Measurements from ENCODE around the gene ZDHHC5. TPM values are rescaled to one million over a fixed set of nuclear protein-coding genes. Genes with fewer than 3 reads are reported as not detected.

Gene ZDHHC5
- polyA plus RNA-seq, 2 of the 4 experiments (the other 2 are of a cell fraction): 44.1 to 63.8 TPM

DNA sequence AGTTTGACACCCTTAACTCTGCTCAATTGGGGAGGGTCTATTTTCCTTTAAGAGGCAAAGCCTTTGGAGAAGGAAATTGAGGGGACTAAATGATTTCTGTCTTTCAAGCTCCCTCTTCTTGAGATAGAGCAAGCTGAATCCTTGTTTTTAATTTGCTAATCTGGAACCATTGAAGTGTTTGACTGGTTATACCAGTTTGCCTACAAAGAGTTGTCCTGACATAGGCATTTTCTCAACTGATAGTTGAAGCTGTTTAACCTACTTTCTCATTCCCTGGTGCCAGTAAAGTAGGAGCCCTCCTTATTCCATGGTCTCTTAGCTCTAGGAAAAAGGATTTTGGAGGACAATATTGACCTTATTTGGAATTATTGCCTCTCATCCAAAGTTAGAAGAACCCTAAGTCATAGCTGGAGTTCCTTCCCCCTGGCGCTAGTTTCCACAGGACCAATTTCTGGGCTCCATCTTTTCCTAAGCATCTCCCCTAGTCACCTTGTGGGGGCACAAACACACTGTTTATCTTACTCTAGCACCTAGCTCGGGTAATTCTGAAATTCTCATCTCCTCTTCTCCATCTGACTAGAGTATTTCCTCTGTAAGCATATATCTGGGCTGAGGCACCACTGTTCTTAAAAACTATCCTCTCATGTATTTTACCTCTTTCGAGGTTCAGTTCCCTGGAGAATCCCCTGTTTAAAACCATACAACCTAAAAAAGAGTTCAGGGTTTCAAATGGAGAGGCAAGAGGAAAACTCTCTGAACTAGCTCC, 7.4 kb downstream of the ZDHHC5 start:
- Histone ChIP-seq H3K4me3 (no peak overlapping the region), H3K4me2 (no peak overlapping the region), H3K4me1 (peaks cover 5% of the 10 kb centered on the region; the same call in 1 of the 3 replicates), H3K9me3 (no peaks in the 10 kb centered on the region), H3K27ac (no peak overlapping the region)
- TF ChIP-seq, protein P1, sequence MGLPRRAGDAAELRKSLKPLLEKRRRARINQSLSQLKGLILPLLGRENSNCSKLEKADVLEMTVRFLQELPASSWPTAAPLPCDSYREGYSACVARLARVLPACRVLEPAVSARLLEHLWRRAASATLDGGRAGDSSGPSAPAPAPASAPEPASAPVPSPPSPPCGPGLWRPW (IDR thresholded peaks at IDR 0.05): no peak
- TF ChIP-seq HOXB5 (CRISPR knock-in tag; IDR thresholded peaks at IDR 0.05): no peak
- TF ChIP-seq, protein P2, sequence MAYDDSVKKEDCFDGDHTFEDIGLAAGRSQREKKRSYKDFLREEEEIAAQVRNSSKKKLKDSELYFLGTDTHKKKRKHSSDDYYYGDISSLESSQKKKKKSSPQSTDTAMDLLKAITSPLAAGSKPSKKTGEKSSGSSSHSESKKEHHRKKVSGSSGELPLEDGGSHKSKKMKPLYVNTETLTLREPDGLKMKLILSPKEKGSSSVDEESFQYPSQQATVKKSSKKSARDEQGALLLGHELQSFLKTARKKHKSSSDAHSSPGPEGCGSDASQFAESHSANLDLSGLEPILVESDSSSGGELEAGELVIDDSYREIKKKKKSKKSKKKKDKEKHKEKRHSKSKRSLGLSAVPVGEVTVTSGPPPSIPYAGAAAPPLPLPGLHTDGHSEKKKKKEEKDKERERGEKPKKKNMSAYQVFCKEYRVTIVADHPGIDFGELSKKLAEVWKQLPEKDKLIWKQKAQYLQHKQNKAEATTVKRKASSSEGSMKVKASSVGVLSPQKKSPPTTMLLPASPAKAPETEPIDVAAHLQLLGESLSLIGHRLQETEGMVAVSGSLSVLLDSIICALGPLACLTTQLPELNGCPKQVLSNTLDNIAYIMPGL (CRISPR knock-in tag; IDR thresholded peaks at IDR 0.05; ENCODE audit: borderline replicate concordance): no peak
- no peak for TF ChIP-seq HDAC2 (IDR thresholded peaks at IDR 0.05)
- FAIRE-seq: no peak
- ChIA-PET POLR2A (no interaction called here), CTCF (interaction anchor here (0.6 to 2.4 kb wide), 7 partner anchors 8 to 148 kb away, joined by 3 to 6 read pairs (median 4); partner anchors contain the start of gene UBE2L6)
- DNase-seq (ENCODE audit: low read depth in 1 of 2, low spot score in 1 of 2): no peak
- WGBS (ENCODE audit: missing lambda C conversion rate): 86% methylated on average over 3 of the region's 3 CpGs
- no peak for ATAC-seq

DNA sequence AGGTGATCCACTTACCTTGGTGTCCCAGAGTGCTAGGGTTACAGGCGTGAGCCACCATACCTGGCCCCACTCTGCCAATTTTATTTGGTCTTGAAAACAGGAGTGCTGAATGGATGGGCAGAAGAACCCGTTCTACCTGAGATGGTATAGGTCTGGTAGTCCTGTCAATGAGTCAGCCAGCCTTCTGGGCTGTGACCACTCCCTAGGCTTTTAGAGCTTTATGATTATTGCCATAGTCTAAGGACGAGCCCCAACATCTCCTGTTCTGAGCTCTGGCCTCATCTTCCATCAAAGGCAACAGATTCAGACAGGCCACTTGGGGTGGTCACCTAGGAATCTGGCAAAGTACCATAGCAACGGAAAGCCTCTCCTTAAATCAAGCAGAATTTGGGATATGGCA, 11.5 kb downstream of the ZDHHC5 start:
- H3K27ac ChIP-seq: no peak overlapping the region
- H3K4me2 ChIP-seq: no peak overlapping the region
- DNase-seq (ENCODE audit: low read depth in 1 of 2, low spot score in 1 of 2) (no peak), FAIRE-seq (no peak), ATAC-seq (no peak)
- TF ChIP-seq FOSB (CRISPR knock-in tag; IDR thresholded peaks at IDR 0.05): no peak
- no peak for TF ChIP-seq POLR2AphosphoS2 (conservative IDR thresholded peaks at IDR 0.05; ENCODE audit: low read length)
- TF ChIP-seq EP300 (IDR thresholded peaks at IDR 0.05): no peak
- no peak for TF ChIP-seq PHF8 (IDR thresholded peaks at IDR 0.05; ENCODE audit: borderline replicate concordance, low read depth)
- TF ChIP-seq, protein P3, sequence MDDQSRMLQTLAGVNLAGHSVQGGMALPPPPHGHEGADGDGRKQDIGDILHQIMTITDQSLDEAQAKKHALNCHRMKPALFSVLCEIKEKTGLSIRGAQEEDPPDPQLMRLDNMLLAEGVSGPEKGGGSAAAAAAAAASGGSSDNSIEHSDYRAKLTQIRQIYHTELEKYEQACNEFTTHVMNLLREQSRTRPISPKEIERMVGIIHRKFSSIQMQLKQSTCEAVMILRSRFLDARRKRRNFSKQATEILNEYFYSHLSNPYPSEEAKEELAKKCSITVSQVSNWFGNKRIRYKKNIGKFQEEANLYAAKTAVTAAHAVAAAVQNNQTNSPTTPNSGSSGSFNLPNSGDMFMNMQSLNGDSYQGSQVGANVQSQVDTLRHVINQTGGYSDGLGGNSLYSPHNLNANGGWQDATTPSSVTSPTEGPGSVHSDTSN (IDR thresholded peaks at IDR 0.05): no peak
- TF ChIP-seq ZNF302 (CRISPR knock-in tag; IDR thresholded peaks at IDR 0.05): no peak
- H3K9me3 ChIP-seq: no peaks in the 10 kb centered on the region
- H3K4me1 ChIP-seq: 0 out of 3 replicates have a peak, but pooled peaks cover 4% of the 10 kb centered on the region
- H3K4me3 ChIP-seq: no peak overlapping the region
- ChIA-PET CTCF (no interaction called here), POLR2A (no interaction called here)
- 97% methylated on average over 4 of the region's 4 CpGs for WGBS (ENCODE audit: missing lambda C conversion rate)

DNA sequence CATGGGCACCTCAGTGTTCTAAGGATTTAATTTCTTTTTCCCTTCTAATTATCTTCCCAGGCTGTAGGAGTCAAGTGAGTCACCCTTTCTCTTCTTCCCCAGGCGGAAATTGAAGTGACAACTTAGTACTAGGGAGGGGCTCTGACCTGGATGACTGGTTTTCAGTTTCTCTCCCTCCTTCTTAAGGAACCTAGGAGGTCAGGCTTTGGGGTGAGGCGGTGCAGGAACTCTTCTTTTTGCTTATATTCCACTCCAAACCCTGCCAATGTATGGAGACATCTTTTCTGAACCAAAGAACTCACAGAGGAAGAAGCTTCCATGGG, 12.6 kb downstream of the ZDHHC5 start:
- POLR2A ChIA-PET: no interaction called here
- 75% methylated on average over 2 of the region's 2 CpGs for WGBS (ENCODE audit: missing lambda C conversion rate)
- CTCF ChIA-PET: no interaction called here
- Histone ChIP-seq H3K27ac (no peak overlapping the region), H3K4me3 (no peak overlapping the region), H3K4me1 (0 out of 3 replicates have a peak, but pooled peaks cover 4% of the 10 kb centered on the region), H3K9me3 (no peaks in the 10 kb centered on the region), H3K4me2 (no peak overlapping the region)
- ATAC-seq (no peak), DNase-seq (ENCODE audit: low read depth in 1 of 2, low spot score in 1 of 2) (no peak), FAIRE-seq (no peak)
- no peak for TF ChIP-seq NR3C1 (IDR thresholded peaks at IDR 0.05)
- TF ChIP-seq, protein P4, sequence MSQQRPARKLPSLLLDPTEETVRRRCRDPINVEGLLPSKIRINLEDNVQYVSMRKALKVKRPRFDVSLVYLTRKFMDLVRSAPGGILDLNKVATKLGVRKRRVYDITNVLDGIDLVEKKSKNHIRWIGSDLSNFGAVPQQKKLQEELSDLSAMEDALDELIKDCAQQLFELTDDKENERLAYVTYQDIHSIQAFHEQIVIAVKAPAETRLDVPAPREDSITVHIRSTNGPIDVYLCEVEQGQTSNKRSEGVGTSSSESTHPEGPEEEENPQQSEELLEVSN (IDR thresholded peaks at IDR 0.05; ENCODE audit: borderline replicate concordance, low read depth): no peak
- TF ChIP-seq, protein P3 (IDR thresholded peaks at IDR 0.05): no peak
- no peak for TF ChIP-seq EHF (CRISPR knock-in tag; IDR thresholded peaks at IDR 0.05)
- no peak for TF ChIP-seq CHD2 (IDR thresholded peaks at IDR 0.05; ENCODE audit: low read length, partially characterized antibody)
- TF ChIP-seq, protein P5, sequence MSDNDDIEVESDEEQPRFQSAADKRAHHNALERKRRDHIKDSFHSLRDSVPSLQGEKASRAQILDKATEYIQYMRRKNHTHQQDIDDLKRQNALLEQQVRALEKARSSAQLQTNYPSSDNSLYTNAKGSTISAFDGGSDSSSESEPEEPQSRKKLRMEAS (IDR thresholded peaks at IDR 0.05): no peak
- TF ChIP-seq ZSCAN20 (CRISPR knock-in tag; IDR thresholded peaks at IDR 0.05): no peak
- TF ChIP-seq FOSB (CRISPR knock-in tag; IDR thresholded peaks at IDR 0.05): no peak
- no peak for TF ChIP-seq EP300 (IDR thresholded peaks at IDR 0.05)
- no peak for TF ChIP-seq CBX8 (IDR thresholded peaks at IDR 0.05)
- no peak for TF ChIP-seq RCOR1 (IDR thresholded peaks at IDR 0.05; ENCODE audit: low read depth, low read length)
- no peak for TF ChIP-seq POLR2A (IDR thresholded peaks at IDR 0.05; ENCODE audit: low read length)
- TF ChIP-seq BHLHE40 (IDR thresholded peaks at IDR 0.05; ENCODE audit: low read depth, low read length): no peak
- TF ChIP-seq, protein P6, sequence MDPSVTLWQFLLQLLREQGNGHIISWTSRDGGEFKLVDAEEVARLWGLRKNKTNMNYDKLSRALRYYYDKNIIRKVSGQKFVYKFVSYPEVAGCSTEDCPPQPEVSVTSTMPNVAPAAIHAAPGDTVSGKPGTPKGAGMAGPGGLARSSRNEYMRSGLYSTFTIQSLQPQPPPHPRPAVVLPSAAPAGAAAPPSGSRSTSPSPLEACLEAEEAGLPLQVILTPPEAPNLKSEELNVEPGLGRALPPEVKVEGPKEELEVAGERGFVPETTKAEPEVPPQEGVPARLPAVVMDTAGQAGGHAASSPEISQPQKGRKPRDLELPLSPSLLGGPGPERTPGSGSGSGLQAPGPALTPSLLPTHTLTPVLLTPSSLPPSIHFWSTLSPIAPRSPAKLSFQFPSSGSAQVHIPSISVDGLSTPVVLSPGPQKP (IDR thresholded peaks at IDR 0.05; ENCODE audit: low read depth, low read length): no peak
- no peak for TF ChIP-seq TP53 (CRISPR knock-in tag; IDR thresholded peaks at IDR 0.05)
- TF ChIP-seq HOXB13 (CRISPR knock-in tag; IDR thresholded peaks at IDR 0.05; ENCODE audit: low read depth): no peak
